Measurements from ENCODE around the gene NAA20.

The NAA20 gene

GRCh38 chr20:20020908-20021307, 3.7 kb downstream of the NAA20 start:
- no peak for DNase-seq (ENCODE audit: low read depth)

DNA sequence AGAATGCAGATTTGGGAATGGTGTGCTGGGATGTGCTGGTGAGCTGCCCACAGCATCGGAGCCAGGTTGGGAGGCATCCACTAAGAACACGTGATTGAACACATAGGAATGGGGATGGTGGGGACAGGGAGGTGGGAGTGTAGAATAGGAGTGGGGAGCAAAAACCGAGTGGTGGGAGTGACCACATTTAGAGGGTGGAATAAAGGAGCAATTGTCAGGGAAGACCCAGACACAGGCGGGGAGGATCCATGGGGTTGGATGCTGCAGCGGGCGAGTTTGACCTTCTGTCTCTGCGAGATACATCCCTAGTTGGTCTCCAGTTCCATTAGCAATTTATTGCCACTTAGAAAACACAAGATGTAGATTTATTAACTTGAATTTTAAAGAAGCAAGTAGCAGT, 4.7 kb downstream of the NAA20 start:
- DNase-seq (ENCODE audit: low read depth) = no peak

- no peak for DNase-seq (ENCODE audit: low read depth)
Observed at GRCh38 chr20:20022498-20022897, 5.3 kb downstream of the NAA20 start.

GRCh38 chr20:20023395-20023794, 6.2 kb downstream of the NAA20 start:
- DNase-seq (ENCODE audit: low read depth) = no peak

DNA sequence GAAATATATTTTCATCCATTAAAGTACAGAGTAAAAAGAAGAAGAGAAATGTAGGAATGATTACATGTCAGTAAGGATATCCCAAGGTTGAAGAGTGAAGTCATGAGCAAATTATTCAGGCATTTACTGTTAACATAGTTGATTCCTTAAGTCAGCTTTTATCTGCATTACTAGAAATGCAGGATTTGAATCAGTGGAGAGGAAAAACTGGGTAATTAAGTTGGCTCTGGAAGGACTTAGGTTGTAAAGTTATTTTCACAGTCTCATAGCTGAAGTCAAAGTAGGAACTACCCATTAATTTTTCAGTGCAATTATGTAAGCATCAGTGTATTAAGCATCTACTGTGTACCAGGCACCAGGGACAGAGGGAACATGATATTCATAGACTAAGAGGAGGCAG, 7.8 kb downstream of the NAA20 start:
- no peak for DNase-seq (ENCODE audit: low read depth)

DNA sequence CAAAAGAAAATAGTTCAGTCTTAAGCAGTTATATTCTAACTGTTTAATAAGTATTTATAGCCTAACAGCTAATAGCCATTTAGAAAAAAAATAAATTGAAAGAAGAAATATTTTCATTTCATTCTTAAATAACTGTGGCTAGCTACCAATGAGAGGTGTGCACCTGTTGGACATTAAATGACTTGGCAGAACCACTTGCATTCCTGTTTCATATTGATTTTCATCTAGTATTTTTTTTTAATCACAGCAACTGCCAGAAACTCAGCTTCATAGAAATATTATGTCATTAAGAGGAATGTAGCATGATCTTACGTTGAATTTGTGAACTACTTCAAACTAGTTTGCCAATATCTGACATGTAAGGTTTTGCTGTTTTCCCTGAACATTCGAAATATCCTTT, 10.1 kb downstream of the NAA20 start:
- no peak for DNase-seq (ENCODE audit: low read depth)

GRCh38 chr20:20031790-20032189, 14.6 kb downstream of the NAA20 start:
- no peak for DNase-seq (ENCODE audit: low read depth)

DNA sequence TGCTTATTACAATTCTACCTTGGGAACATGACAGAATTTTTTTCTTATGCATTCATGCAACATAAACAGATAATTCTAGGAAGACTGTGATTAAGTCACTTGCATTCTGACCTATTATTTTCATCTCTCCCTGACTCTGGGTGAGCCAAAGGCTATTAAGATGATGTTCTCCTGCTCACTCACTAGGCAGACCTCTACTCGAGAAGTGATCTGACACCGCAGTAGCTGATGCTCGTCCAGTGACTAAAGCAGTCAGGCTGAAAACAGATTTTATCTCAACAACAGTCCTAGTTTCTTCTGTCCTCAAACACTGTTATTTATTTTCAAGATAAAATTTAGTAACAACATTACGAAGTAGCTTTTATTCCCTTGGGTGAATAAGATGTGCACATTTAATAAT, 17.3 kb downstream of the NAA20 start:
- no peak for DNase-seq (ENCODE audit: low read depth)

GRCh38 chr20:20036756-20037155, 19.6 kb downstream of the NAA20 start:
- DNase-seq (ENCODE audit: low read depth) = no peak

DNA sequence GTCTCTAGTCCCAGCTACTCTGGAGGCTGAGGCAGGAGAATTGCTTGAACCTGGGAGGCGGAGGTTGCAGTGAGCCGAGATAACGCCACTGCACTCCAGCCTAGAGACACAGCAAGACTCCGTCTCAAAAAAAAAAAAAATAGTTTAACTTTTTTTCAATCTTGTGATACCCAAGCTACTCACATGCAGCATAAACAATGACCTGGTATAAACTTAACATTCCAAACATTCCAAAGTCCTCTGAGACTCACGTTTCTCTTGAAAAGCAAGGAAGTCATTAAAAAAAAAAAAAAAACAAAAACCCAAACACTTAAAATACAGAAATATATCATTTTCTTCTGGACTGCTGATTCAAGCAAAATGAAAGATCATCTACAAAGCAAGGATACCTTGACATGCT, 20.8 kb downstream of the NAA20 start:
- DNase-seq (ENCODE audit: low read depth) = no peak

DNA sequence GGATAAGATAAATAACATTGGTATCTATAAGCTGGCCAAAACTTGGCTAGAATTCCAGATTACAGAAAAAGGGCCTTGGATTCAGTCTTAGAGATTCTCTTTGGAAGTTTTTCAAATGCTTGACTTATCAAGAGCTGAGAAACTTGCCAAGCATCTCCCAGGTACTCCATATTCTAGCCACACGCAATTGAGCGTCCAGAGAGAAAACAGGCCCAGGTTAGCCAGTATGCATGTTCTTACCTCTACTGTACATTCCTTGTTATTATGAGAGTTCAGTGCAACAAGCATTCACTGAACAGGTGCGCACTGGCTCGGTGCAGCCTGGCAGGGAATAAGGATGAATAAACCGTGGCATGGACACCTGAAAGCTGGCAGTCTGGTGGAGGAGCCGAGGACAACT, 21.4 kb downstream of the NAA20 start:
- no peak for DNase-seq (ENCODE audit: low read depth)

GRCh38 chr20:20039752-20040387, 22.7 kb downstream of the NAA20 start:
- no peak for DNase-seq (ENCODE audit: low read depth)

- no peak for DNase-seq (ENCODE audit: low read depth)
Observed at GRCh38 chr20:20051767-20052073, 34.6 kb downstream of the NAA20 start.

DNA sequence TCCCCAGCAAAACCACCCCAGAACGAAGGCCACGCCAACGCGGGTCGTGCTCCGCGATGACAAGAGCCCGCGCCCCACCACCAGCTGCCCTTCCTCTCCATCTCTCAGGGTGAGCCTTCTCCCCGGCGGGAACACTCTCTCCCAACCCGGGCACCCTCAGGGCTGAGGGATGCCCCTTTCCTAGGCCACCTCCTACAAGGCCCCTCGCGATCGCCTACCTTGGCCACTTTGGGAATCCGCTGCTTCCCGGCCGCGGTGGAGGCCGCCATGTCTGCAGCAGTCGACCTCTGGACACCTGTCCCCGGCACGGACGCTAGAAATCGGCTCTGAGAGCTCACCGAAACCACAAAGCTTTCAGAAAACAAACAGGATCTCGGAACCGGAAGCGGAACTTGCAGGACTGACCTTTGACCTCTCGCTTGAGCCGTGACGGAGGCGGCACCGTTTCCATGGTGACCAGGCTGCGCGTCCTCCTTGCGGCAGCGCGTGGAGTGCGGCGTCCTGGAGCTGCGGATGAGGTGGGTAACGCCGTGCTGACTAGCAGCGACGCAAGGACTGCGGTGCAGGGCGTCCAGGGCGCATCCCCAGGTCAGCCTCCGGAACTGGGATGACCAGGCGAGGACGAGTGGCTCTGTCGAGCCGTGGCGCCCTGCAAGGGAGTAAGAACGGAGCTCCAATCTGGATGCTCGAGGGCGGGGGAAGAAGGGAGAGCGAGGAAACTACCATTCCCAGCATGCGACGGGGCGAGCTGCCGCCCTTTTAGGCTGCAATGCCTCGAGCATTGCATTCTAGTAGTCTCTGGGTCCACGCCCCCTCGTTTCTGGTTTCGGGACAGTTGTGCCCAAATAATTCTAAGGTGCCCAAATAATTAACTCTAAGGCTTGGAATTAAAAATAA, 35.2 kb downstream of the NAA20 start, which contains the start of the genes CFAP61 and CRNKL1:
Gene CFAP61 (plus strand): TSS at position 459 of the 897 bp plus-strand sequence. CDS start 4,122 bp downstream, outside the sequence.
Gene CRNKL1 (minus strand): TSS at position 393 of the 897 bp plus-strand sequence. CDS start 124 bp downstream, at position 269.
- peak; percentile 96 for DNase-seq (ENCODE audit: low read depth)

DNA sequence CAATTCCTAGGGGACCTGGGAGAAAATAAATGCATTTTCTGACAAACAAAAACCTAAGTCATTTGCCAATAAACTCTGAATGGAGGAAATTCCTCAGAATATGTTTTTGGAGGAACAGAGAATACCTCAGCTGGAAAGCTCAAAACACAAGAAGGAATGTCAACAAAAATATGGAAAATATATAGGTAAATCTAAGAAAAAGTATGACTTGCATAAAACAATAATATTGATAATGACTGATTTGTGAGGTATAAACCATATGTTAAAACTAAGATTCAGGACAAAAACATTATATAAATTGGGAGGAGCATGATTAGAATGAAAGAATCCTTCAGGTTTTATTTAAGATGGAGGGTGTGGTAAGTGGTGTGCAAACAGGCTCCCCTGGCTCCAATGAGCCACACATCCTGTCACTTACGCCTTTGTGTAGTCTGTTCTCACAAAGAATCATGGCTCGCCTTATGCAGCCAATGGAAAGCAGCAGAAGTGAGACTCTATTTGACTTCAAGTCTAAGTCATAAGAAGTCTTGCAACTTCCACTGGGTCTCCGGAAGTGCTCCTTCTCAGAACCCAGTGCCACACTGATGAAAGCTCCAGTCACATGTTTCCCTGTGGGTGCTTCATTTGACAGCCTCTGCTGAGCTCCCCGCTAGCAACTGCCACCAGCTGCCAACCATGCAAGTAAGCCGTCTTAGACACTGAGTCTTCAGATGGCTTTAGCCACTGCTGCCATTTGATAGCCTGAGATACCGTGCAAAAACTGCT, 43.3 kb downstream of the NAA20 start:
- DNase-seq (ENCODE audit: low read depth) = no peak

DNA sequence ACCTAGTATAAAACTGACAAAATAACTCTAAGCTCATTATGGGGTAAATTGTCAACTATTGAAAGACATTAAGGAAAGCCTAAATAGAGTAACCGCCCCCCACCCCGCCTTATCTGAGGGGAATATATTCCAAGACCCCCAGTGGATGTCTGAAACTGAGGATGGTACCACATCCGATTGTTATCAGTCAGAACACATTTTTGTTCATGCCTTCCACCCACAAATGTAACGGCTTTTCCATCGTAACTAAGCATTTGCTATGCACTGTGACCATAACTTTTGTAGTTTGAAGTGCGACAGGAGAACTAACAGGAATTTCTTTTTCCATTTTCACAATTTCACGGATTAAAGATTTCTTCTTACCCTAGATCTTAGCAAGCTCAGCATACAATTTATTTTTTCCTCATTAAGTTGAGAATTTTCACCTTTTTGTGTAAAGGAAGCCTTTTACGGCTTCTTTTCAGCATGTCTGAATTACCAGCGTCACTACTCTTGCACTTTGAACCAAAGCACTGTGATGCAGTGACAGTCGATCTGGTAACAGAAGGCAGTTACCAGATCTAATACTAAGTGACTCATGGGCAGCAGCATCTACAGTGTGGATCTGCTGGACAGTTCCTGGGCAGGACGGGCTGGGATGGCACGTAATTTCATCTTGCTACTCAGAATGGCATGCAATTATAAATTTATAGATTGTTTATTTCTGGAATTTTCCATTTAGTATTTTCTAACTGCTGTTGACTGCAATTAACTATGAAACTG, 47.0 kb downstream of the NAA20 start:
- no peak for DNase-seq (ENCODE audit: low read depth)

GRCh38 chr20:20065361-20065760, 48.2 kb downstream of the NAA20 start:
- no peak for DNase-seq (ENCODE audit: low read depth)

DNA sequence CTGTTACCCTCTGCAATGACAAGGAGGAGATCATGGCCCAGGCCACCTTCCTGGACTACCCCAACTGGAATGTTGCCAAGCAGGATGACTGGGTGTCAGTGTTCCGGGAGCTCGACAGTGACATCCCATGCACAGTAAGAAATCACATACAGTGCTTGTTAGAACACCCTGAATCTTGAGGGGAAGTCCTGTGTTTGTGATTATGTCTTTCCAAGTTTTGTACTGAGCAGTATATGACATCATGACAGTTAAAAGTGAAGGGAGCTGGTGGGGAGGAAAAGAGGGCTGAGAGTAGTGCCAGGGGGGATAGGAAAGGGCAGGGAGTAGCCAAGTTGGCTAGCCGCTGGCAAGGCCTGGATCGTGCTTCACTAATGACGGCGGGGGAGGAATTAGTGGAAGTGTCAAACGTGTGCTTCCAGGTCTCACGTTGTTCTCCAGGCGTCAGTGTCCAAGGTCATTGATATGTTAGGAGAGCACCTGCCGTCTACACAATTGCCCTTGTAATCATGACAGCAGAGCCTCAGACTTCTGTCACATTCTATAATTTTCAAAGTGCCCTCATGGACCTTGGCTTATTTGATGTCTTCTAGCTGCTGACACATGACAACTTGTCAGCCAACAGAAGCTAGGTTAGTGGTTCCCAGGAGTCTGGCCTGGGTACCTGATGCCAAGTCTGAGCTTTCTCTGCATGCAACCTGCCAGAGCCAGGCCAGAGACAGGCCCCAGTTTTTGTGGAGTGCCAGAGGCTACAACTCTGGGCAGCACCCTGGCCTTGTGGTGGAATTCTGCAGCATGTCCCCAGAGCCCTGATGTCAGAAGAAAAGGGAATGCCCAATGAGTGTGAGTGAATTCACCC, 53.9 kb downstream of the NAA20 start:
- DNase-seq (ENCODE audit: low read depth) = no peak

GRCh38 chr20:20073801-20074371, 56.7 kb downstream of the NAA20 start:
- DNase-seq (ENCODE audit: low read depth) = no peak

- DNase-seq (ENCODE audit: low read depth) = no peak
Observed at GRCh38 chr20:20075032-20075431, 57.9 kb downstream of the NAA20 start.
